GM06990 (cell line): Measurements from ENCODE around the gene PPME1.

Experiments
- DNase-seq: peaks from one replicate; pipeline ENCODE4 v3.0.0-alpha.2; 2011; ENCODE audit not compliant: insufficient read length; ENCODE audit errors: extremely low read depth
- H3K27me3 ChIP-seq: replicated peaks from 2 replicates; pipeline ENCODE4 v1.6.0; 2011; ENCODE audit warnings: low read length; ENCODE audit not compliant: control insufficient read depth, insufficient read depth
- H3K36me3 ChIP-seq: 2 replicates; pipeline ENCODE4 v1.5.1; 2011; ENCODE audit warnings: low read length; ENCODE audit not compliant: control insufficient read depth, insufficient read depth
- H3K4me3 ChIP-seq: replicated peaks from 2 replicates; pipeline ENCODE4 v1.5.1; 2011; ENCODE audit warnings: low read depth, mild to moderate bottlenecking, control low read depth, low read length
- CTCF ChIP-seq: IDR thresholded peaks from 2 replicates; pipeline ENCODE4 v1.5.1; 2011; ENCODE audit warnings: low read length, control low read depth, mild to moderate bottlenecking, inconsistent platforms; ENCODE audit not compliant: insufficient read depth, poor library complexity, severe bottlenecking

Gene PPME1

DNA sequence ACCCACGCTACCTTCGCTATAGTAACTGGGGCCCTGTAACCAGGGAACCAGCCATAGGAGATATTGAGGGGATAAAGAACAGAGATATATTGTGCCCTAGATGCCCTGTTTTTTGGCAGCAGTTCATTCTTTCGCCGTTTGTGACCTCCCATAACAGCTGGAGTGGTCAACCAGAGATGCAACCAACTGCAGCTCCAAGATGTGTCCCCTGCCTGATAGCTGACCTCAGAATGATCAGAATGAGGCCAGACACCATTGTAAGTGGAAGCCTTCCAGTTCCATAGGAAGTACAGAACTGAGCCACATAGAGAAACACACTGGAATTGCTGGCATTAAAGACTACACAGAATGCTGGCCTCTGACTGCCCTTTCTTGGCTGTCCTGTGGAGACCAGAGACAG, 101.2 kb downstream of the PPME1 start:
- Histone ChIP-seq H3K4me3 (no peak overlapping the region), H3K27me3 (peaks cover 2% of the 10 kb centered on the region; the same call in 1 of the 2 replicates), H3K36me3 (no peaks in the 10 kb centered on the region)
- DNase-seq: no peak
- TF ChIP-seq CTCF: no peak

- Histone ChIP-seq H3K36me3 (no peaks in the 10 kb centered on the region), H3K27me3 (no peaks in the 10 kb centered on the region; the same call in 1 of the 2 replicates), H3K4me3 (no peak overlapping the region)
- DNase-seq: no peak
- TF ChIP-seq CTCF: no peak
Measured at GRCh38 chr11:74276581-74276980, 105.5 kb downstream of the PPME1 start.

GRCh38 chr11:74278103-74278502, 107.0 kb downstream of the PPME1 start:
- no peak overlapping the region for H3K4me3 ChIP-seq
- DNase-seq: no peak
- no peaks in the 10 kb centered on the region; the same call in 1 of the 2 replicates for H3K27me3 ChIP-seq
- TF ChIP-seq CTCF: no peak
- no peaks in the 10 kb centered on the region for H3K36me3 ChIP-seq

DNA sequence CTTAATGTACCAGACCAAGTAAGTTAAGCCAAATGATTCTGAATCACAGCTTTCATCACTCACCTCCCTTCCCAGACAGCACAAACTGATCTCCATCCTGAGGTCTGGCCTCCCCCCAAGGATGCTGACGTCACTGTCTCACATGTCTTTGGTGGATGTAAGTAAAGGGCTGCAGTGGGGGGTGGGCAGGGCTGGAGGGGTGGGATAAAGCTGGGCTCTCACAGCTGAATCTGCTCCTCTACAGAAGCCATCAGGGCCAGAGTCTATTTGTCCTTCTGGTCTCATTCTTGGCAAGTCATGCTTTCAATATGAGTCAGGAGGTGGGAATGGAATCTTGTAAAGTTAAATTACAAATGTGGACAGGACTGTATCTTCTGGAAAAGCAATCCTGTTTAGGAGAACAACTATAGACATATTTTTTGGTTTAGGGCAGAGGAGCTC, 107.7 kb downstream of the PPME1 start:
- no peak for TF ChIP-seq CTCF
- no peaks in the 10 kb centered on the region for H3K36me3 ChIP-seq
- DNase-seq: no peak
- no peak overlapping the region for H3K4me3 ChIP-seq
- H3K27me3 ChIP-seq: no peaks in the 10 kb centered on the region; the same call in 1 of the 2 replicates

DNA sequence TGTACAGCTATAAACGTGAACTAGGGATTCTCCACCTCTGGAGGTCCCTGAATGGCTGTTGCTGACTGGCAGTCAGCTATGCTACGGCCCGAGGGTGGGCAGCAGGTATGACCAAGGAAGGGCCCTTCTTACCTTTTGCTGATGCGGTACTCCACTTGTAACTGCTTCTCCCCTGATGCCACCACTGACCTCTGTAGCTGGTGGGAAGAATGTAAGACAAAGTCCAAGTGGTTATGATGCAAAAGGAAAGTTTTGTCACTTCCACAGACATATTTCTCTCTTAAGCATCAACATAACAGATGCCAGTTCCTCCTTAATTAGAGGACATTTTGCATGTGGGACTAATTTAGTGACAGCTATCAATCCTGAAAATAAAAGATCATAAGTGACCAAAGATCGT, 108.2 kb downstream of the PPME1 start:
- Histone ChIP-seq H3K4me3 (no peak overlapping the region), H3K36me3 (no peaks in the 10 kb centered on the region)

More for the DNA sequence above, 108.2 kb downstream of the PPME1 start:
- no peaks in the 10 kb centered on the region; the same call in 1 of the 2 replicates for H3K27me3 ChIP-seq
- no peak for DNase-seq
- TF ChIP-seq CTCF: no peak
